Uterus (tissue), 4 donors: ENCODE data around the gene ZNF641. TPM values are rescaled to one million over a fixed set of nuclear protein-coding genes. Genes with fewer than 3 reads are reported as not detected.

Source experiments
- DNase-seq, 2 donors: peaks; one replicate each; pipeline ENCODE4 v3.0.0-alpha.2; 2019 to 2020
- H3K27ac ChIP-seq, 2 donors: fragments of 200-600 bp; sonication (generic); 1 replicate in 1 of 2; 2 replicates in 1 of 2; pipeline ENCODE4 v1.5.1; 2016 to 2018
- H3K27me3 ChIP-seq, 2 donors: fragments of 200-600 bp; sonication (generic); one replicate each; pipeline ENCODE4 v1.5.1; 2018 to 2019; ENCODE audit warnings: control low read depth in 1 of 2
- H3K36me3 ChIP-seq, 2 donors: fragments of 200-600 bp; sonication (generic); one replicate each; pipeline ENCODE4 v1.5.1; 2019; ENCODE audit warnings: control low read depth in 1 of 2
- H3K4me1 ChIP-seq, 2 donors: fragments of 200-600 bp; sonication (generic); one replicate each; pipeline ENCODE4 v1.5.1; 2018 to 2019; ENCODE audit warnings: control low read depth in 1 of 2
- H3K4me3 ChIP-seq, 2 donors: fragments of 200-600 bp; sonication (generic); 1 replicate in 1 of 2; 2 replicates in 1 of 2; pipeline ENCODE4 v1.5.1; 2018 to 2019; ENCODE audit warnings: mild to moderate bottlenecking in 1 of 2
- H3K9me3 ChIP-seq, 2 donors: fragments of 200-600 bp; sonication (generic); one replicate each; pipeline ENCODE4 v1.5.1; 2019; ENCODE audit warnings: control low read depth in 1 of 2
- CTCF ChIP-seq, 4 experiments: fragments of 200-600 bp in 2 of 4; fragments of 450-650 bp in 2 of 4; sonication (generic) in 2 of 4; IDR thresholded peaks; one replicate each; pipeline ENCODE4 v1.5.1; 2016 to 2019; ENCODE audit warnings: antibody characterized with exemption in 4 of 4, mild to moderate bottlenecking in 2 of 4, moderate library complexity in 1 of 4
- POLR2A ChIP-seq, 2 donors: fragments of 450-650 bp; IDR thresholded peaks; one replicate each; pipeline ENCODE4 v1.6.1; 2016; ENCODE audit warnings: antibody characterized with exemption in 2 of 2, mild to moderate bottlenecking in 1 of 2, moderate library complexity in 1 of 2
- intact Hi-C: fragments of 100-400 bp; cut with DNase I; formaldehyde crosslinking; loops from one replicate; pipeline ENCODE4 v1.15.1; 2023; ENCODE audit warnings: low total_unique reads
- total RNA-seq, 4 donors: library from RNA; depleted of rRNA in 3 of 4; stranded (reverse); fragments of >200 nt in 3 of 4; gene quantifications; one replicate each; pipeline versions ENCODE4 v1.1.0 to v1.2.4, GENCODE V29; 2014 to 2023
- donor health status: DM: yes; HTN: yes; CAD: no.

The ZNF641 gene
- total RNA-seq, 4 donors from 2014 or later, result 28.7 to 71.5 (median 39.9) TPM

- H3K27me3 ChIP-seq, result no peaks in the 10 kb centered on the region
- no peak overlapping the region for H3K4me3 ChIP-seq
- intact Hi-C loops, result no loop called here
- TF ChIP-seq POLR2A (IDR thresholded peaks at IDR 0.05) (no peak), CTCF (IDR thresholded peaks at IDR 0.05) (no peak)
- H3K4me1 ChIP-seq, result no peaks in the 10 kb centered on the region
- H3K36me3 ChIP-seq, result no peaks in the 10 kb centered on the region
- no peak for DNase-seq
- no peak overlapping the region for H3K27ac ChIP-seq
- no peaks in the 10 kb centered on the region for H3K9me3 ChIP-seq
Measured at GRCh38 chr12:48380596-48380995, 29.9 kb upstream of the ZNF641 start.

- DNase-seq, result no peak
- no peaks in the 10 kb centered on the region for H3K4me1 ChIP-seq
- no peaks in the 10 kb centered on the region for H3K27me3 ChIP-seq
- no peak overlapping the region for H3K27ac ChIP-seq
- no peaks in the 10 kb centered on the region for H3K36me3 ChIP-seq
- H3K9me3 ChIP-seq, result no peaks in the 10 kb centered on the region
- no peak overlapping the region for H3K4me3 ChIP-seq
- TF ChIP-seq POLR2A (IDR thresholded peaks at IDR 0.05) (no peak), CTCF (IDR thresholded peaks at IDR 0.05) (no peak)
- intact Hi-C loops, result no loop called here
Measured at GRCh38 chr12:48379794-48380193, 29.1 kb upstream of the ZNF641 start.

- H3K27me3 ChIP-seq, result no peaks in the 10 kb centered on the region
- H3K9me3 ChIP-seq, result no peaks in the 10 kb centered on the region
- no peak overlapping the region for H3K4me3 ChIP-seq
- DNase-seq, result no peak
- intact Hi-C loops, result no loop called here
- H3K4me1 ChIP-seq, result no peaks in the 10 kb centered on the region
- no peaks in the 10 kb centered on the region for H3K36me3 ChIP-seq
- TF ChIP-seq CTCF (IDR thresholded peaks at IDR 0.05) (no peak), POLR2A (IDR thresholded peaks at IDR 0.05) (no peak)
- no peak overlapping the region for H3K27ac ChIP-seq
Measured at GRCh38 chr12:48377646-48378045, 26.9 kb upstream of the ZNF641 start.

GRCh38 chr12:48374164-48374563 lies 23.4 kb upstream of the ZNF641 start:
- Histone ChIP-seq H3K27me3 (no peaks in the 10 kb centered on the region), H3K4me3 (no peak overlapping the region), H3K27ac (no peak overlapping the region), H3K9me3 (no peaks in the 10 kb centered on the region), H3K4me1 (no peaks in the 10 kb centered on the region), H3K36me3 (no peaks in the 10 kb centered on the region)
- intact Hi-C loops, result no loop called here
- TF ChIP-seq POLR2A (IDR thresholded peaks at IDR 0.05), result no peak
- TF ChIP-seq CTCF (IDR thresholded peaks at IDR 0.05), result no peak
- DNase-seq, result no peak

- Histone ChIP-seq H3K27me3 (no peaks in the 10 kb centered on the region), H3K9me3 (no peaks in the 10 kb centered on the region), H3K36me3 (no peaks in the 10 kb centered on the region), H3K4me1 (no peaks in the 10 kb centered on the region), H3K27ac (no peak overlapping the region), H3K4me3 (no peak overlapping the region)
- intact Hi-C loops, result no loop called here
- TF ChIP-seq CTCF (IDR thresholded peaks at IDR 0.05) (no peak), POLR2A (IDR thresholded peaks at IDR 0.05) (no peak)
- DNase-seq, result no peak
Measured at GRCh38 chr12:48366131-48366530, 15.4 kb upstream of the ZNF641 start.
